Measurements from ENCODE around the gene KCTD6. TPM values are rescaled to one million over a fixed set of nuclear protein-coding genes. Genes with fewer than 3 reads are reported as not detected.

KCTD6 gene
- 8.7 and 10.7 TPM in 2 replicates for total RNA-seq

GRCh38 chr3:58491506-58492402 is at the start of gene KCTD6:
TSS of gene KCTD6 (plus strand) at chr3:58492096. CDS start at chr3:58498756, 6,660 bp downstream.
- intact Hi-C loops (cut with micrococcal nuclease), result loop anchor here (1.0 to 5.0 kb wide), 9 partner anchors 20 to 1574 kb away; partner anchors contain the start of genes ABHD6, CFAP20DC, HTD2 and PDHB

- intact Hi-C loops (cut with micrococcal nuclease), result no loop called here
Measured at GRCh38 chr3:58452176-58452575, 39.7 kb upstream of the KCTD6 start.

GRCh38 chr3:58459160-58459559 is 32.7 kb upstream of the KCTD6 start:
- intact Hi-C loops (cut with micrococcal nuclease), result no loop called here

GRCh38 chr3:58462829-58463180 is 29.1 kb upstream of the KCTD6 start:
- intact Hi-C loops (cut with micrococcal nuclease), result loop anchor here (1.0 kb wide), 3 partner anchors 8 to 69 kb away; no protein-coding TSS in a partner anchor

DNA sequence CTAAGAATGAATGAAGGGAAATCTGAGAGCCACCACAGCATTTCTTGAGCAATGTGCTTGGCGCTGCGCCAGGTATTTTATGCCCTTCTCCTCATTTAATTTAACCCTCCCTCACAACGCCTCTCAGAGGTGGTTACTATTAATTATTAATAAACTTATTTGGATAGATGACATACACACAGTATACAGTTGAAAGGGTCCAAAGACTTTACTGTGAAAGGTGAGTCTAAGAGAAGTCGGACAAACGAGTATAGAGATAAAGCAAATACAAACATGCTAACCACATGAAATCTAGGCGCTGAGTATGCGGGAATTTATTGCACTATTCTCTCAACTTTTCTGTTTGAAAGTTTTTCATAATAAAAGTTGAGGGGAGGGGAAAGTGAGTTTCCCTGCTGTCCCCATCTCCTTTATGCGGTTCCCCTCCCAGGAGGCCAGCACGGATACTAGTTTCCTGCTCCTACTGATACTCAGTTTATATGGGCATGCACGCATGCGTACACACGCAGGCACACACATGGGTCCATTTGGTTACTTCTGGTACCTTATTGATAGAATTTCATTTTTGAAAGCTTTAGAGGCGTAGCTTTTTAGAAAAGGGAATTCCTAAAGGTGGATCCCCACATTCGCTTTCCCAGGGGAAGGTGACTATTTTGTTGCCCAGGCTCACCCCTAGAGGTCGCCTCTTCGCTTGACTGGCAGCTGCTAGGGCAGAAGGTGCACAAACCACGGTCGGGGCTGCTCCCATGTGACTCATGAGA is 28.5 kb upstream of the KCTD6 start:
- intact Hi-C loops (cut with micrococcal nuclease), result loop anchor here (1.0 kb wide), 3 partner anchors 8 to 69 kb away; no protein-coding TSS in a partner anchor

- intact Hi-C loops (cut with micrococcal nuclease), result loop anchor here (1.0 kb wide), 3 partner anchors 7 to 68 kb away; no protein-coding TSS in a partner anchor
Measured at GRCh38 chr3:58463942-58464271, 28.0 kb upstream of the KCTD6 start.

DNA sequence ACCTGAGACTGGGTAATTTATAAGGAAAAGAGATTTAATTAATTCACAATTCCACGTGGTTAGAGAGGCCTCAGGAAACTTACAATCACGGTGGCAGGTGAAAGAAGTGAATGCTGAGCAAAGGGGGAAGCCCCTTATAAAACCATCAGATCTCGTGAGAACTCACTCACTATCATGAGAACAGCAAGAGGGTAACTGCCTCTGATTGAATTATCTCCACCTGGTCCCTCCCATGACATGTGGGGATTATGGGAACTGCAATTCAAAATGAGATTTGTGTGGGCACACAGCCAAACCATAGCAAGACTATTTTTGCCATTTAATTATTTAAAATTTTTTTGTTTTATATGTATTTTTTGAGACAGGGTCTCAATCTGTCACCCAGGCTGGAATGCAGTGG is 27.0 kb upstream of the KCTD6 start:
- intact Hi-C loops (cut with micrococcal nuclease), result no loop called here

DNA sequence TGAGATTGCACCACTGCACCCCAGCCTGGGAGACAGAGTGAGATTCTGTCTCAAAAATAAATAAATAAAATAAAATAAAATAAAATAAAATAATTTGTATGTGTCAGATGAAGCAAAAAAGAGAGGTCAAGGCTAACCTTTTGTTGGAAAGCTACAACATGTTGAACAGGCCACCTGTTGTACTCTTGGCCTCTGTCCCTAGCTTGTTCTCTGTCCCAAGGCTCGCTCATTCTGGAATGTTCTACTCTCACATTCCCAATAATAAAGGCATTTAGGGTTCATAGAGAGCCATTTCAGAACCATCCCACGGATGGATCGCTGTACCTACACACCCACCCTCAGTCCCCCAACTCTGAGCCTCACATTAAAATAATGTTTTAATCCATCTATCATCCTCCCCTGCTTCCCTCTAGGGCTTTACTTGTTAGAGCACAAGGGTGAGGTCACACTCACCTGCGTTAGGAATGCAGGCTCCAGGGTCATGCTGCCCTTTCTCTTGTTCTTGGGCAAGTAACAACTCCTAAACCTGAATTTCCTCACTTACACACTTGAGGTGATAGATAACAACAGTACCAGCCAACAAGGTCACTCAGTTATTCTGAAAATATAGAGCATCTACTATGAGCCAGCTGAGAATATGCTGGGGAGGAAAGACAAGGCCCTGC is 24.9 kb upstream of the KCTD6 start:
- intact Hi-C loops (cut with micrococcal nuclease), result no loop called here

DNA sequence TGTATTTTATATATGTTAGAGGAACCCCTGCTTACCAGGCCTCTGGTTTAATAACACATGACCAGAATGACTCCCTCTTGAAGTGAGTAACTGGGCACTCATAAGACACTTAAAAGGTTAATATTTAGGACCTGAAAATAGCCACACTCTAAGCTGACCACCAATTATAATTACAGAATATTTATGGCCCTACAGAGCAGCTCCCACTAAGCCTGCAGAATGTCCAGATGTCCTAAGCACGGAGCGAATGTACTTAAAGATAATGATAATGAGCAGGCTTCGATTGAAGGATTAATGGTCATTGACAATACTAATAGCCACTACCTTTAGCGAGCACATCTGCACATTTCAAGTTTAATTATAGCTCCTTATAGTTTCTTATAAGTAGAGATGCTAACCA is 22.8 kb upstream of the KCTD6 start:
- intact Hi-C loops (cut with micrococcal nuclease), result no loop called here

GRCh38 chr3:58470363-58471024 is 21.4 kb upstream of the KCTD6 start:
- intact Hi-C loops (cut with micrococcal nuclease), result loop anchor here (1.0 to 2.0 kb wide), 4 partner anchors 7 to 62 kb away; partner anchors contain the start of genes KCTD6 and PDHB

- intact Hi-C loops (cut with micrococcal nuclease), result loop anchor here (1.0 to 2.0 kb wide), 4 partner anchors 8 to 62 kb away; partner anchors contain the start of genes KCTD6 and PDHB
Measured at GRCh38 chr3:58471025-58471887, 20.6 kb upstream of the KCTD6 start.

DNA sequence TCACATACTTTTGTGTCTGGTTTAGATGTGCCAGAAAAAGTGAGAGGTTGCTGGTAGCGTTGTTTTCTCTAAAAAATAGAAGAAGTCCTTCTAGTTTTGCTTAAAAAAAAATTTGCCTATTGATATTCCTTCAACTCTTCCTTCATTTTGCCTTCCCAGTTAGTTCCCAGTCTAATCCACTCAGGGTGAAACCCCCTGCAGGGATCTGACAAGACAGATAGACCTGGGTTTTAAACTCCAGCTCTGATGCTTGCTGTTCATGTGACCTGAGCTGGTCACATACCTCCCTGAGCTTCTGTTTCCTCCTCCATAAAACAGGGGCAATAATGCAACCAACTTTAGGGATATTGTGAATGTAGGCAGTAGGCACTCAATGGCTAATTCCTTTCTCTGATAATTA is 18.6 kb upstream of the KCTD6 start:
- intact Hi-C loops (cut with micrococcal nuclease), result no loop called here

DNA sequence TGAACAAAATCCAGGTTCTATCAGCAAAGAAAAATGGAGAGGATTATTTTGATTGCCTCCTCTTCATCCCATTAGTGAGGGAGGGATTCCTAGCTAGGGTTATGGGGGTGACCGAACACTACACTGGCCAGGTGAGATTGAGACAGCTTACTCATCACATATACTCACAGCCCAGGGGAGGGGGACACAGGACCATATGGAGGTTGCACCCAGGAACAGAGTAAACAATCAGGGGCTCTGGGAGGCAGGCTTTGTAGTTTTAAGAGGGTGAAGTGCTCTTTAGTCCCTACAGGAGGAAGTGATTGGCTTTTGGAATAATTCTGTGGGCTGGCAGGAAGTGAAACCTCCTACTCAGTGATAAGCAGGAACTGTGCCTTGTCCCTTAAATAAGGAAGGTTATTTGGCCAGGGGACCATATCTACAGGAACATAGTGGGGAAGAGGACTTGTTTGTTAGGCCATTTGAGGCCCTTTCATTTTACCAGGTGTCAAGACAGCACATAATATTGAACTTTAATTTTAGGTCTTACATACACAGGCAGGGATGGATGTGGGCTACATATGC is 17.5 kb upstream of the KCTD6 start:
- intact Hi-C loops (cut with micrococcal nuclease), result no loop called here

GRCh38 chr3:58474967-58475578 is 16.8 kb upstream of the KCTD6 start:
- intact Hi-C loops (cut with micrococcal nuclease), result no loop called here

GRCh38 chr3:58478781-58479180 is 13.1 kb upstream of the KCTD6 start:
- intact Hi-C loops (cut with micrococcal nuclease), result no loop called here

DNA sequence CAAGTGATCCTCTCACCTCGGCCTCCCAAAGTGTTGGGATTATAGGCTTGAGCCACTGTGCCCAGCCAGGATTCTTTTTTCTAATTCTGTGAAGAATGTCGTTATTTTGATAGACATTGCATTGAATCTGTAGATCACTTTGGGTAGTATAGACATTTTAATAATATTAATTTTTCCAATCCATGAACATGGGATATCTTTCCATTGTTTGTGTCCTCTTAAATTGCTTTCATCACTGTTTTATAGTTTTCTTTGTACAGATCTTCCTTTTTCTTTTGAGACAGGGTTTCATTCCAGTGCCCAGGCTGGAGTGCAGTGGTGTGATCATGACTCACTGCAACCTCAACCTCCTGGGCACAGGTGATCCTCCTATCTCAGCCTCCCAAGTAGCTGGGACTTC is 11.6 kb upstream of the KCTD6 start:
- intact Hi-C loops (cut with micrococcal nuclease), result no loop called here

- intact Hi-C loops (cut with micrococcal nuclease), result no loop called here
Measured at GRCh38 chr3:58482917-58483636, 8.8 kb upstream of the KCTD6 start.

DNA sequence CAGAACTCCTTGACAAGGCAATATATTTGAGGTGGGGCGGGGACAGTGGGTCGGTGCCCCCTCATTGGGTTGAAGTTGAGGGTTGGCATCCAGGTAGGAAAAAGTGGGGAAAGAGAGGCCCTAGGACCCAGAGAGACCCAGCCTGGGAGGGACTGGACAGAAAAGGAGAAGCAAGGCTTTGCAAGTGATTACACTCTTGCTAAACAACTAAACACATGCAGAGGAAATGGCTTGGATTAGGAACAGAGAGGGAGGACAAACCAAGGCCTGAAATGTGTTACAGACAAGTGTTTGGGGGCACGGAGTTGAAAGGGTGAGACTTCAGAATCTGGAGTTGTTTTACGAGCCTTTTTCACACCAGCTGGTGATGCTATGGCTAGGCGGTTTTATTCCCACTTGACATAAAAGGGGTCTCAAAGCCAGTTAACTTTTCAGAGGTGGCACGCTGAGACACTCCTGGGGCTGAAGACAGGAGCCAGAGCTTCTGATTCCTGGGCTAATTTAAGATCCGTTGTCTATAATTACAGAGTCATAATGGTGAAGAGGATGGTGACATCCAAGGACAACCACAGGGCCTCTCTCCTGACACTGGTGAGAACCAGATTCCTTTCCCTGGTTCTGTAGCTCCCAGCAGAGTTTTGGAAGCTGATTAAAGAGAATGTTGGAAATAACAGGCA is 7.7 kb upstream of the KCTD6 start:
- intact Hi-C loops (cut with micrococcal nuclease), result no loop called here

Data from T-helper 2 cell treated with Interferon-gamma antibody and Interleukin-4, amounts not matched to agents 100 ng/mL and 5 ng/mL, for 36 hours (primary cell).